HepG2 (cell line): ENCODE measurements around the gene GCLC. TPM values are rescaled to one million over a fixed set of nuclear protein-coding genes. Genes with fewer than 3 reads are reported as not detected.

Experiments
- ATF3 ChIP-seq: sonication (generic); formaldehyde crosslinking; IDR thresholded peaks from 2 replicates; pipeline ENCODE4 v1.4.0; 2020; ENCODE audit warnings: missing genetic modification reagents
- CREB1 ChIP-seq, 2 experiments: fragments of 450-650 bp in 1 of 2; IDR thresholded peaks; 2 replicates each; pipeline ENCODE4 v1.6.1; 2016 to 2017; ENCODE audit warnings: control low read depth in 1 of 2, mild to moderate bottlenecking in 1 of 2, missing compliant biosample characterization in 1 of 2, missing genetic modification characterization in 1 of 2
- CREB3 ChIP-seq: sonication (generic); formaldehyde crosslinking; IDR thresholded peaks from 2 replicates; pipeline ENCODE4 v1.5.0; 2020; ENCODE audit warnings: missing genetic modification reagents
- EHMT2 ChIP-seq: fragments of 200-600 bp; sonication (generic); IDR thresholded peaks from 2 replicates; pipeline ENCODE4 v1.7.0; 2017; ENCODE audit warnings: antibody characterized with exemption, low read depth, low read length, borderline replicate concordance
- FOXM1 ChIP-seq: sonication (generic); formaldehyde crosslinking; IDR thresholded peaks from 2 replicates; pipeline ENCODE4 v1.5.0; 2020; ENCODE audit warnings: missing genetic modification reagents
- FOXO4 ChIP-seq: sonication (generic); formaldehyde crosslinking; conservative IDR thresholded peaks from 2 replicates; pipeline ENCODE4 v1.8.1; 2023; ENCODE audit warnings: missing genetic modification reagents
- KDM5B ChIP-seq: sonication (generic); formaldehyde crosslinking; IDR thresholded peaks from 2 replicates; pipeline ENCODE4 v1.4.0; 2020; ENCODE audit warnings: missing genetic modification reagents, mild to moderate bottlenecking, borderline replicate concordance
- MED13 ChIP-seq: sonication (generic); formaldehyde crosslinking; IDR thresholded peaks from 2 replicates; pipeline ENCODE4 v1.5.0; 2020; ENCODE audit warnings: missing genetic modification reagents
- RBFOX2 ChIP-seq: fragments of 200-400 bp; formaldehyde crosslinking; IDR thresholded peaks from 2 replicates; pipeline ENCODE4 v1.6.1; 2017; ENCODE audit warnings: low read depth, mild to moderate bottlenecking, low read length
- SPEN ChIP-seq: sonication (generic); formaldehyde crosslinking; IDR thresholded peaks from 2 replicates; pipeline ENCODE4 v1.5.1; 2020; ENCODE audit warnings: low read depth, mild to moderate bottlenecking, missing genetic modification reagents
- SRF ChIP-seq: IDR thresholded peaks from 2 replicates; pipeline ENCODE4 v1.6.1; 2011; ENCODE audit warnings: mild to moderate bottlenecking, low read depth, low read length, moderate library complexity
- TCF12 ChIP-seq, 2 experiments: fragments of 450-650 bp in 1 of 2; sonication (generic) in 1 of 2; formaldehyde crosslinking in 1 of 2; IDR thresholded peaks; 2 replicates each; pipeline versions ENCODE4 v1.6.1 to v1.8.0; 2017 to 2022; ENCODE audit warnings: antibody characterized with exemption in 1 of 2, mild to moderate bottlenecking in 1 of 2, missing genetic modification reagents in 1 of 2, moderate library complexity in 1 of 2
- TEAD2 ChIP-seq: sonication (generic); formaldehyde crosslinking; IDR thresholded peaks from 2 replicates; pipeline ENCODE4 v1.9.0; 2021; ENCODE audit warnings: missing genetic modification reagents
- TFAP4 ChIP-seq: sonication (generic); IDR thresholded peaks from 2 replicates; pipeline ENCODE4 v1.6.1; 2016; ENCODE audit warnings: low read depth, borderline replicate concordance
- XBP1 ChIP-seq: sonication (generic); formaldehyde crosslinking; IDR thresholded peaks from 2 replicates; pipeline ENCODE4 v1.5.0; 2020; ENCODE audit warnings: missing genetic modification reagents
- ZBED4 ChIP-seq: sonication (generic); formaldehyde crosslinking; IDR thresholded peaks from 2 replicates; pipeline ENCODE4 v1.4.0; 2020; ENCODE audit warnings: missing genetic modification reagents, borderline replicate concordance
- ZMAT5 ChIP-seq: sonication (generic); formaldehyde crosslinking; IDR thresholded peaks from 2 replicates; pipeline ENCODE4 v1.5.0; 2020; ENCODE audit warnings: mild to moderate bottlenecking, low read depth, missing genetic modification reagents, borderline replicate concordance
- ZNF20 ChIP-seq: sonication (generic); formaldehyde crosslinking; IDR thresholded peaks from 2 replicates; pipeline ENCODE4 v1.4.0; 2020; ENCODE audit warnings: mild to moderate bottlenecking, moderate library complexity, missing genetic modification reagents
- ZNF253 ChIP-seq: sonication (generic); formaldehyde crosslinking; IDR thresholded peaks from 2 replicates; pipeline ENCODE4 v1.8.0; 2022; ENCODE audit warnings: mild to moderate bottlenecking, missing genetic modification reagents, borderline replicate concordance
- ZNF431 ChIP-seq: sonication (generic); formaldehyde crosslinking; IDR thresholded peaks from 2 replicates; pipeline ENCODE4 v1.9.0; 2022; ENCODE audit warnings: missing genetic modification reagents, low read depth, mild to moderate bottlenecking, borderline replicate concordance
- polyA plus RNA-seq, 8 experiments: library from polyadenylated mRNA; depleted of rRNA in 3 of 8; stranded (reverse) in 7 of 8; unstranded in 1 of 8; fragments of >200 nt; fragmentation: Illumina TruSeq in 4 of 8; extraction: Trizol in 4 of 8; gene quantifications; 2 replicates each; pipeline versions ENCODE4 v1.2.1 to v1.2.3, GENCODE V29; 2011 to 2016; ENCODE audit warnings: low read depth in 4 of 8, missing spikeins in 1 of 8, mixed read lengths in 1 of 8; ENCODE audit not compliant: insufficient read depth in 1 of 8
- total RNA-seq, 5 experiments: library from RNA; depleted of rRNA; stranded (reverse); fragments of >200 nt; fragmentation: Illumina TruSeq; extraction: Trizol; gene quantifications; 2 replicates each; pipeline ENCODE4 v1.2.3, GENCODE V29; 2016; ENCODE audit warnings: low read depth in 1 of 5

Gene GCLC
- total and polyA plus RNA-seq, 2 of the 13 experiments (the other 11 are each of a cell fraction or from before 2014, with no cell fraction given): 35.3 to 84.6 TPM

GRCh38 chr6:53547811-53548496 is 3.1 kb upstream of the GCLC start (continued):
- TF ChIP-seq TCF12 (IDR thresholded peaks at IDR 0.05): no peak
- TF ChIP-seq TCF12 (CRISPR knock-in tag; IDR thresholded peaks at IDR 0.05): peak; percentile 78; the same call in 1 of the 2 replicates
- TF ChIP-seq EHMT2: no peak
- peak; percentile 92 for TF ChIP-seq RBFOX2
- peak; percentile 63; the same call in 1 of the 2 replicates for TF ChIP-seq FOXM1 (CRISPR knock-in tag)
- TF ChIP-seq ZNF253 (CRISPR knock-in tag): no peak
- TF ChIP-seq ZMAT5 (CRISPR knock-in tag): no peak
- TF ChIP-seq CREB3 (CRISPR knock-in tag): peak; percentile 97
- no peak for TF ChIP-seq FOXO4
- TF ChIP-seq KDM5B (CRISPR knock-in tag): peak; percentile 93
- peak; percentile 90 for TF ChIP-seq ATF3 (CRISPR knock-in tag)
- 0 out of 2 replicates have a peak, but pooled peaks have one; percentile 65 for TF ChIP-seq TEAD2 (CRISPR knock-in tag)
- TF ChIP-seq SRF: no peak
- TF ChIP-seq ZBED4 (CRISPR knock-in tag): peak; percentile 93
- TF ChIP-seq SPEN: peak; percentile 99
- peak; percentile 91 for TF ChIP-seq ZNF431 (CRISPR knock-in tag)
- TF ChIP-seq MED13: peak; percentile 95
- TF ChIP-seq TFAP4: no peak; the same call in 1 of the 2 replicates
- TF ChIP-seq XBP1 (CRISPR knock-in tag): peak; percentile 71
- no peak for TF ChIP-seq ZNF20 (CRISPR knock-in tag)
- TF ChIP-seq CREB1 (IDR thresholded peaks at IDR 0.05): peak; percentile 79
- TF ChIP-seq CREB1 (CRISPR knock-in tag; IDR thresholded peaks at IDR 0.05): peak; percentile 78
